Activated CD8-positive, alpha-beta T cell treated with anti-CD3 and anti-CD28 coated beads for 36 hours (primary cell): ENCODE data around the gene SCG5. TPM values are rescaled to one million over a fixed set of nuclear protein-coding genes. Genes with fewer than 3 reads are reported as not detected.

Experiments used
- ATAC-seq: fragments of 200-7000 bp; cut with Tn5 transposase; one replicate; pipeline ENCODE4 v1.10.0; 2021; ENCODE audit warnings: mild to moderate bottlenecking, moderate library complexity
- CTCF ChIA-PET: fragments of 350-600 bp; sonication (Branson Sonifier 250); formaldehyde crosslinking; loops from one replicate; lab custom pipeline; 2021; ENCODE audit warnings: antibody characterized with exemption; lab: Charles Lee
- POLR2A ChIA-PET: fragments of 350-600 bp; sonication (Branson Sonifier 250); formaldehyde crosslinking; loops from one replicate; lab custom pipeline; 2021; ENCODE audit warnings: antibody characterized with exemption; lab: Charles Lee
- DNase-seq: peaks from one replicate; pipeline ENCODE4 v3.0.0-alpha.2; 2020
- H3K27ac Mint-ChIP-seq: one replicate; pipeline ENCODE4 v1.8.0; 2021; ENCODE audit warnings: mild to moderate bottlenecking, mixed read lengths
- H3K27me3 Mint-ChIP-seq: one replicate; pipeline ENCODE4 v1.8.0; 2021; ENCODE audit warnings: mixed read lengths
- H3K36me3 Mint-ChIP-seq: one replicate; pipeline ENCODE4 v1.8.0; 2021; ENCODE audit warnings: low read depth, mixed read lengths
- H3K4me1 Mint-ChIP-seq: one replicate; pipeline ENCODE4 v1.8.0; 2021; ENCODE audit warnings: low read depth, mixed read lengths
- H3K4me3 Mint-ChIP-seq: one replicate; pipeline ENCODE4 v1.8.0; 2021; ENCODE audit warnings: mild to moderate bottlenecking, moderate library complexity, mixed read lengths
- H3K9me3 Mint-ChIP-seq: one replicate; pipeline ENCODE4 v1.8.0; 2021; ENCODE audit warnings: mixed read lengths
- CTCF ChIP-seq: fragments of 200-600 bp; IDR thresholded peaks from one replicate; pipeline ENCODE4 v1.8.0; 2022; ENCODE audit warnings: antibody characterized with exemption, mild to moderate bottlenecking
- intact Hi-C: fragments of 100-400 bp; cut with micrococcal nuclease; formaldehyde crosslinking; loops from one replicate; pipeline ENCODE4 v1.10.0; 2022
- total RNA-seq, 2 experiments: library from RNA; stranded (reverse); gene quantifications; one replicate each; pipeline ENCODE4 v1.2.3, GENCODE V29; 2021

Gene SCG5
- total RNA-seq, 2 experiments from 2014 or later: 1.2 to 1.6 TPM

- ATAC-seq: no peak
- POLR2A ChIA-PET: no interaction called here
- Mint-ChIP-seq H3K36me3 (no peaks in the 10 kb centered on the region), H3K4me3 (no peak overlapping the region), H3K27ac (no peak overlapping the region), H3K4me1 (no peaks in the 10 kb centered on the region), H3K9me3 (no peaks in the 10 kb centered on the region), H3K27me3 (peaks cover 24% of the 10 kb centered on the region)
- DNase-seq: no peak
- no peak for TF ChIP-seq CTCF
- CTCF ChIA-PET: interaction anchor here (1.3 kb wide), 1 partner anchor 77 kb away, joined by 3 read pairs; no protein-coding TSS in a partner anchor
- intact Hi-C loops: no loop called here
Observed at GRCh38 chr15:32739522-32740063, 98.1 kb downstream of the SCG5 start.

- intact Hi-C loops: no loop called here
- H3K36me3 Mint-ChIP-seq: no peaks in the 10 kb centered on the region
- TF ChIP-seq CTCF: no peak
- no peak overlapping the region for H3K4me3 Mint-ChIP-seq
- POLR2A ChIA-PET: no interaction called here
- no peaks in the 10 kb centered on the region for H3K4me1 Mint-ChIP-seq
- no peak overlapping the region for H3K27ac Mint-ChIP-seq
- CTCF ChIA-PET: no interaction called here
- ATAC-seq: no peak
- H3K27me3 Mint-ChIP-seq: peaks cover 9% of the 10 kb centered on the region
- H3K9me3 Mint-ChIP-seq: no peaks in the 10 kb centered on the region
- no peak for DNase-seq
Observed at GRCh38 chr15:32743411-32744140, 102.1 kb downstream of the SCG5 start.

- H3K27me3 Mint-ChIP-seq: peaks cover 6% of the 10 kb centered on the region
- no peaks in the 10 kb centered on the region for H3K9me3 Mint-ChIP-seq
- no peak overlapping the region for H3K27ac Mint-ChIP-seq
- ChIA-PET CTCF (no interaction called here), POLR2A (no interaction called here)
- DNase-seq (no peak), ATAC-seq (no peak)
- no peak for TF ChIP-seq CTCF
- H3K4me1 Mint-ChIP-seq: no peaks in the 10 kb centered on the region
- no peak overlapping the region for H3K4me3 Mint-ChIP-seq
- no peaks in the 10 kb centered on the region for H3K36me3 Mint-ChIP-seq
- intact Hi-C loops: no loop called here
Observed at GRCh38 chr15:32746116-32746857, 104.8 kb downstream of the SCG5 start.

Other genes with a start within 250 kb of the SCG5 start
- under 1 TPM; 0.29 to 0.49 TPM for gene GOLGA8K, start 238.4 kb upstream of the SCG5 start, total RNA-seq
- gene GOLGA8O, start 186.1 kb upstream of the SCG5 start, total RNA-seq: 1 to 10 TPM; 1.1 to 1.7 TPM
- gene GOLGA8N, start 48.3 kb upstream of the SCG5 start, total RNA-seq: 1 to 10 TPM; 4.9 to 7.4 TPM
- gene ARHGAP11A, start 26.2 kb upstream of the SCG5 start, total RNA-seq: 10 to 100 TPM; 92.3 to 96.7 TPM
- gene GREM1, start 76.3 kb downstream of the SCG5 start, total RNA-seq: not detected